C4-2B (cell line): Measurements from ENCODE around the gene SPAG9.

ENCODE experiments used
- H3K27ac ChIP-seq: fragments of 450-650 bp; 2 replicates; pipeline ENCODE4 v1.5.1; 2017
- CTCF ChIP-seq: fragments of 450-650 bp; conservative IDR thresholded peaks from 2 replicates; pipeline ENCODE4 v1.5.1; 2017; ENCODE audit warnings: mild to moderate bottlenecking
- ZFX ChIP-seq: fragments of 450-650 bp; IDR thresholded peaks from 2 replicates; pipeline ENCODE4 v1.6.1; 2017

Gene SPAG9

GRCh38 chr17:50922107-50922506 is 198.6 kb downstream of the SPAG9 start:
- no peak for TF ChIP-seq ZFX
- no peak for TF ChIP-seq CTCF

GRCh38 chr17:50920891-50921586 is 199.6 kb downstream of the SPAG9 start:
- no peak overlapping the region; the same call in 1 of the 2 replicates for H3K27ac ChIP-seq
- TF ChIP-seq ZFX (no peak), CTCF (no peak)

More at GRCh38 chr17:50922107-50922506, 198.6 kb downstream of the SPAG9 start:
- no peak overlapping the region for H3K27ac ChIP-seq

GRCh38 chr17:50920041-50920410 is 200.6 kb downstream of the SPAG9 start:
- no peak for TF ChIP-seq ZFX
- no peak for TF ChIP-seq CTCF
- H3K27ac ChIP-seq = peak overlapping the region; percentile 79

GRCh38 chr17:50919321-50920040 is 201.2 kb downstream of the SPAG9 start:
- no peak for TF ChIP-seq ZFX
- no peak for TF ChIP-seq CTCF
- H3K27ac ChIP-seq = peak overlapping the region; percentile 79

- H3K27ac ChIP-seq = peak overlapping the region; percentile 79
- TF ChIP-seq ZFX = no peak
- TF ChIP-seq CTCF = no peak
Measured at GRCh38 chr17:50918933-50919296, 201.8 kb downstream of the SPAG9 start.

GRCh38 chr17:50918071-50918932 is 202.4 kb downstream of the SPAG9 start:
- TF ChIP-seq ZFX (no peak), CTCF (no peak)
- H3K27ac ChIP-seq = peak overlapping the region; percentile 79

GRCh38 chr17:50917418-50917743 is 203.3 kb downstream of the SPAG9 start:
- peak overlapping the region; percentile 79 for H3K27ac ChIP-seq
- TF ChIP-seq CTCF (no peak), ZFX (no peak)
